HG03039 (cell line): ENCODE data around the gene SLC2A4.
"Not testable (repeated sequence)": the region's sequence is repeated elsewhere in the genome, so short reads cannot be mapped to it uniquely, and the experiment has no call there.

Experiments
- ATAC-seq: cut with Tn5 transposase; IDR thresholded peaks from one replicate; pipeline ENCODE4 v1.9.1; 2021; ENCODE audit warnings: mild to moderate bottlenecking, moderate library complexity; ENCODE audit not compliant: unreplicated experiment

Gene SLC2A4

DNA sequence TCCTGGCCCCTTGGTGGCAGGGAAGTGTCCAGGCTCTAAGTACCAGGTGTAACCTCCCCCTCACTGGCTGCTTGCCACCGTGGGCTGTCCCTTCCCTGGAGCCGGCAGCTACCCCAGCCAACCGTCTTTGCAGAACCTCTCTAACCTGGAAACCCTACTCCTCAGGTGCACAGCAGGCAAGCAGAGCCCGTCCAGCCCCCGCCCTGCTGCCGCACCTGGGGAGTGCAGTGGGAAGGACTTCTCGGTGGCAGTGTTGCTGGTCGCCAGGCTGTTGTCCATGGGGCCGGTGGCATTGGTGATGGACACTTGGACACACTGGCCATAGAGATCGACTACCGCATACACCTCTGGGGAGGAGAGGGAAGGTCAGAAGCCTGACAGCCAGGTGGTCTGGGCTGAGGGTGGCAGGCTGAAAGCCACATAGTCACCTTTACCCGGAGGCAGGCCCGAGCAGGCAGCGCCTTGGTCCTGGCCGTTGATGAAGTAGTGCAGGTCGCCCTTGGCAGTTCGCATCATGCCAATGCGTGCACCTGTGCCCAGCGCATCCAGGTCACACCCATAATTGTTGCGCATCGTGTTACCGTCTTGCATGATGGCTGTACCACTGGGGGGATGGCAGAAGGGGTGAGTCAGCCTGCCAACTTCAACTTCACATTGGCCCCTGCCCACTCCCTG is 41.1 kb downstream of the SLC2A4 start:
- no peak for ATAC-seq

DNA sequence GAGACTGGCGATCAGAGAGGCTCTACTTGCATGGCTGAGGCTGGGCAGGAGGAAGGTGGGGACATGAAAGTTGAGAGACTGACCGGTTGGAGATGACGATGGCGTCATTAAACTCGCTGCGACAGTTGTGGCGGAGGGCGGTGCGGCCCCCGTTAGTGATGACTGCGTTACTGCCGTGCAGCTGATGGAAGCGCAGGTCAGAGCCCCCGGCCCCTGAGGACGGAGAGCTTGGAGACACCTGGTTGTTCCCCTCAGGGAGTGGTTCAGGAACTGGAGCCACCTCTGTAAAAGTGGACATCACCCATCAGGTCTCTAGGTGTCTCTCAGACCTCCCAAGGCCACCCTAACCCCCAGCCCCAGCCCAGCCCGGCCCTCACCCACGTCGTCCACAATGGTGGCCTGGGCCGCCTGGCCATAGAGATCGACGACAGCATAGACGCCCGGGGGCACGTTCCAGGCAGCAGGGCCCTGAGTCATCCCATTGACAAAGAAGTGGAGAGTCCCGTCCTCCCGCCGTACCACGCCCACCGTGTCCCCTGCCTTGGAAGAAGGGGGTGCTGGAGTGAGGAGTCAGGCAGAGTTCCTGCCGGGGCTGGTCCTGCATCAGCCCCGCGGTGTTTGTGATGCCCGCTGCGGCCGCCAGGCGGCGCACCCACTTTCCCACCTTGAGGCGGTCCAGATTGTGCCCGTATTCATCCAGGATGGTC is 42.4 kb downstream of the SLC2A4 start:
- no peak for ATAC-seq

GRCh38 chr17:7324438-7324779 is 42.9 kb downstream of the SLC2A4 start:
- no peak for ATAC-seq

DNA sequence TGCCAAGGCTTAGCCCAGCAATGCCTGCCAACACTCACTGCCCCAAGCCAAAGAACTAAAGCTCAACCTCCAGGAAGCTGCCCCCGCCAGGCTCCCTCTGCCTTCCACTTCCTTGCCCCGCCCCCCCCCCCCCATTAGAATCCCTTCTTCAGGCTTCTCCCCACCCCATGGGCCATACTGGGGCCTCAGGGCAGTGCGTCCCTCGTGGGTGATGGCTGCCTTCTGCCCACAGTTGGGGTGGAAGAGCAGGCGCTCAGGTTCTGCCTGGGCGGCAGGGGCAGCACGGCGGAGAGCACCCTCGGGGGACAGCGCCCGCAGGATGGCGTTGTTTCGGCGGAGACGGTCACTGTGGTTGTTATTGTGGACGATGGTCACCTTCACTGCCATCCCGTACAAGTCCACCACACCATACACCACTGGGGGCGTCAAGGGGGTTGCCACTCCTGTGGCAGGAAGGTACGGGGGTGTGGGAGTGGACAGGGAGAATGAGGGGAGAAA is 43.6 kb downstream of the SLC2A4 start:
- no peak for ATAC-seq

GRCh38 chr17:7326186-7326585 is 44.7 kb downstream of the SLC2A4 start:
- ATAC-seq, result no peak

DNA sequence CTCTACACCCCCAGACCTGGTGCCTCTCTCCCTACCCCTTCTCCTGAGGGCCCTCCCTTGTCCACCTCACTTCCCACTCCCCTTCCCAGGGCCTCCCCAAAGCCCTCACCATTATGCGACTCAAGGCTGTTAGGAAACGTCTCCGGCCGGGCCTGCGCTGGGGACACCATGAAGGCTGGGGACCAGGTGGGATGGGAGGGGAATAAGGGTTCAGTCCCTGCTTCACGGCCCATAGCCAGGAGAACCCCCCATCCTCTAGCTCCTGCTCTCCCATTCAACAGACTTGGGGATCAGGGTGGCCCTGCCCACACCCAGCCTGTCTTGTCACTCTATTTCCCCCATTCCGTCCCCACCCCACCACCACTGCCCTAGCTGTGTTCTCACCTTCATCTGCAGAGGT is 45.5 kb downstream of the SLC2A4 start:
- no peak for ATAC-seq

GRCh38 chr17:7327501-7327900 is 46.0 kb downstream of the SLC2A4 start:
- no peak for ATAC-seq

DNA sequence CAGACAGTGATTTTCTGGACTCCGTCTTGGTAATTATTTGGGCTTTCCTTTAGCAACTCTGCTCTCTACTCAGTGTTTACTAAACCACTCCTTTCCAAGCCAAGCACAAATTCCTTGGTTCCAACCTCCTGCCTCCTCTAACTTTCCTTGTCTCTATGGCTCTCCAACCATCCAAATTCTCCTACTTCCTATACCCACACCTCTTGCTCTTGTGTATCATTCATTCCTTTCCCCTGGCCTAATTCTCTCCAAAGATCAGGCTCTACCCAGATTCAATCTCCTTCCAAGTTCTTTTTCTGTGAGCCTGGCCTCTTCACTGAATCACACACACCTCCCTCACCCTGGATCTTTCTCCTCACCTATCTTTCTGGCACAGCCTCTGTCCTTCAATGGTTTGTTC is 46.5 kb downstream of the SLC2A4 start:
- ATAC-seq, result no peak

GRCh38 chr17:7328840-7329373 is 47.4 kb downstream of the SLC2A4 start, which contains the start of gene NEURL4:
Gene NEURL4, minus strand, starts transcription at chr17:7329335. Its CDS starts 23 bp downstream, at chr17:7329312.
- no peak for ATAC-seq

DNA sequence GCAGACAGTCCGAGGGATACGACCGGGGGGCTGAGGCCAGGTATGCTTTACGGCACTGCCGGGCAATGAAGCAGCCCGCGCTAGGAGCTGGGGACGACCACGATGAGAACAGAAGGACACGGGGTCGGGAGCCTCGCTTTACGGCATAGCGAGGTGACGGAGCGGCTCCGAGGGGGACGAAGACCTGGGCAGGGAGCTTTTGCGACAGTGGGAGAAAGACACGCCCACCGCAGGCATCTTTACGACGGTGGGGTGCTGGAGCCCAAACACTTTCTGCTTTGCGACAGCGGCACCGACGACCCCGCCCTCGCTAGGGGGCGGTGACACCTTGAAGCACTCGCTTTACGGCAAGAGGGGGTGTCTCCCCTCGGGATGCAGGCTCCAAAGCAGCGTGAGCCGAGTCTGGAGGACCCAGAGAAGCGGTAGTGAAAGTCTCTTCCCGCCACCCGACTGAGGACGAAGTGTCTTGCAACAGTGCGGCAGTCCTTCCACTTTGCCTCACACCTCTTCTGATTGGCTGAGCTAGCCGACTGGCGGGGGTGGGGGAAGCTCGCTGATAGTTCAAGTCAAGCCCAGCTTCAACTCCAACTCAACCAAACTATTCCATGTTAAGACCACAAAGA is 48.0 kb downstream of the SLC2A4 start:
- peak; percentile 53 for ATAC-seq

GRCh38 chr17:7329997-7330637 is 48.6 kb downstream of the SLC2A4 start:
- peak; percentile 30 for ATAC-seq

- ATAC-seq, result no peak
Observed at GRCh38 chr17:7330638-7331015, 49.1 kb downstream of the SLC2A4 start.

DNA sequence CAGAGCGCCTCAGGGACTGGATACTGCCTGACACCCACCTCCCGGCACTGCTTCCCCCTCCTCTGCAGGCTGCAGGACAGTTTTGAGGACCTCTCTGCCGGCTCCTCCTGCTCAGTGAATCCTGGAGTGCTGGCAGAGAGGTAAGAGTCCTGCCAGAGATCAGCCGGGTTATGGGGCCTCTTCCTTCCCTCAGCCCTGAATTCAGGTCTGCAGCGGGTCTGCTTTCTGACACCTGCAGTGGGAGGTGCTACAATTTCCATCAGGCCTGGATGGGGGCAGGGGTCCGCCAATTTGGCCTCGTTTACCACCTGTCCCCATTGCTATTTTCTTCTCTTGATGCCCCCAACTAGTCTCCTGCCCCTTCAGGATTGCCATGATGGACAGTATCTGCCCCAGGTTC is 50.6 kb downstream of the SLC2A4 start:
- no peak for ATAC-seq

DNA sequence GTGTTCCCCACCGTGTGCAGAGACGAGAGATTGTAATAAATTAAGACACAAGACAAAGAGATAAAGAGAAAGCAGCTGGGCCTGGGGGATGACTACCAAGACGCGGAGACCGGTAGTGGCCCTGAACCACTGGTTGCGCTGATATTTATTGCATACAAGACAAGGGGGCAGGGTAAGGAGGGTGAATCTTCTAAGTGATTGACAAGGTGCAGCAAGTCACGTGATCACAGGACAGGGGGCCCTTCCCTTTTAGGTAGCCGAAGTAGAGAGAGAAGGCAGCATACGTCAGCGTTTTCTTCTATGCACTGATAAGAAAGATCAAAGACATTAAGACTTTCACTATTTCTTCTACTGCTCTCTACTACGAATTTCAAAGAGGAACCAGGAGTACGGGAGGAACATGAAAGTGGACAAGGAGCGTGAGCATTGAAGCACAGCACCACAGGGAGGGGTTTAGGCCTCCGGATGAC is 51.1 kb downstream of the SLC2A4 start:
- ATAC-seq, result not testable (repeated sequence)

DNA sequence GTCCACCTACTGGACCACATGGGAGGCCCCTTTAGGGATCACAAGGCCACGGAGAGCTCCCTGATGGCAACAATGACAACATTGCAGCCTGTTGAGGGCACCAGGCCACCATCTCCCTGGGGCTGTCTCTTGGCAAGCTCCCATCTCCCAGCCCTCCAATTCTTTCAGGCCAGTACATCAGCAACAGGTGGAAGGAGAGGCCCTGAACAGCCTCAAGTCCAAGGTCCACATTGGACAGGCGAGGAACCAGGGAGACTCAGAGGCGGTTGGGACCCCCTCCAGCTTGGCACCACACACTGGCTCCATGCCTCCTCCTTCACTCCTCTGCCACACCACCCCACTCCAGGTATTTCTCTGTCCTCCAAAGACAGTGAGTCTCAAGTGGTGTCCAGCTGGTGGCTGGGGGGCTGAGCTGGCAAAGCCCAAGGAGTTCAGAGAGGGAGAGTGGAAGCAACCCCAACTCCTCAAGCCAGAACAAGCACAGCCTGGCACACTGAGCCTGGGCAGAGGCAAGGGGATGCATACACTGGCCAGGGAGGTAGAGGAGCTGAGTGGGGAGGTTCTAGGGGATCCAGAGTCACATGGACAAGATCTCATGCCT is 53.5 kb downstream of the SLC2A4 start:
- no peak for ATAC-seq

DNA sequence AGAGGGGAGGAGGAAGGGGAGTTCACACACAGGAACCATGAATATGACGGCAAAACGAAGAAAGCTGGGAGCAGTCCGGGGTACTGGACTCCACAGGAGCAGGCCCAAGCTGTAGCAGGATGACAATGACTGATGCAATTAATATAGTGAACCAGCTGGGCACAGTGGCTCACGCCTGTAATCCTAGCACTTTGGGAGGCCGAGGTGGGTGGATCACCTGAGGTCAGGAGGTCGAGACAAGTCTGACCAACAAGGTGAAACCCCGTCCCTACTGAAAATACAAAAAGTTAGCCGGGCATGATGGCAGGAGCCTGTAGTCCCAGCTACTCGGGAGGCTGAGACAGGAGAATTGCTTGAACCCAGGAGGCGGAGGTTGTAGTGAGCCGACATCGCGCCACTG is 54.2 kb downstream of the SLC2A4 start:
- not testable (repeated sequence) for ATAC-seq

GRCh38 chr17:7336240-7337175 is 55.0 kb downstream of the SLC2A4 start, which contains the start of gene ACAP1:
Gene ACAP1, plus strand, starts transcription at chr17:7336529. Its CDS starts 206 bp downstream, at chr17:7336735.
- ATAC-seq, result peak; percentile 47

GRCh38 chr17:7337600-7337999 is 56.1 kb downstream of the SLC2A4 start:
- not testable (repeated sequence) for ATAC-seq
